ENCODE results near the gene GPC6. TPM values are rescaled to one million over a fixed set of nuclear protein-coding genes. Genes with fewer than 3 reads are reported as not detected.

The GPC6 gene
- polyA plus RNA-seq, 1 donor (not counting 4 experiments of a cell fraction or from before 2014, with no cell fraction given), result 0.42 TPM

DNA sequence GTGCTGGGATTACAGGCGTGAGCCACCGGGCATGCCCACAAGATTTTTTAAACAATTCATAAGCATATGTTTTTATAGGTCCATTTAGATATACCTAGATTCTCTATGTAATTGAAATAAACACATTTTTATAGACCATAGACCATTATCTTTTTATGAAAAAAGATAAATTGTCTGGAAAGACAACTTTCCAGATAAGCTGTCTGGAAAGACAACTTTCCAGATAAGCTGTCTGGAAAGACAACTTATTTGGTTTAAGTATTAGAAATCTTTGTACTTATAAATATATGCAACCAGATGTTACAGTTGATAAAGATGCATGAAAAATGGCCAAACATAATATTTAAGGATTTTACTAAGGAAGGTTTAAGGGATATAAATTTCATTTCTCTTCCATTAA, 538.5 kb downstream of the GPC6 start:
- DNase-seq (ENCODE audit: low read depth, low spot score), result no peak
- Histone ChIP-seq H3K27me3 (ENCODE audit: control insufficient read depth, extremely low read depth, insufficient read depth, low read length) (no peaks in the 10 kb centered on the region), H2AFZ (ENCODE audit: control insufficient read depth, low read length) (no peak overlapping the region), H3K9ac (ENCODE audit: control insufficient read depth, extremely low read depth, insufficient read depth, low read length) (no peak overlapping the region), H3K9me3 (ENCODE audit: control insufficient read depth, low read depth, low read length) (no peaks in the 10 kb centered on the region), H4K20me1 (ENCODE audit: control insufficient read depth, extremely low read depth, insufficient read depth, low read length) (no peaks in the 10 kb centered on the region), H3K79me2 (ENCODE audit: control insufficient read depth, insufficient read depth, low read length) (no peaks in the 10 kb centered on the region), H3K9me1 (ENCODE audit: control insufficient read depth, extremely low read depth, insufficient read depth, low read length) (no peaks in the 10 kb centered on the region), H3K4me2 (ENCODE audit: control insufficient read depth, extremely low read depth, insufficient read depth, low read depth, low read length) (no peak overlapping the region), H3K27ac (ENCODE audit: control insufficient read depth, insufficient read depth, low read length) (no peak overlapping the region), H3K4me1 (ENCODE audit: control insufficient read depth, extremely low read depth, insufficient read depth, low read length) (no peaks in the 10 kb centered on the region), H3K4me3 (ENCODE audit: control insufficient read depth in 2 of 3, extremely low read depth in 1 of 3, insufficient read depth in 2 of 3, low read depth in 1 of 3, low read length in 3 of 3) (no peak overlapping the region), H3K36me3 (ENCODE audit: control insufficient read depth in 2 of 2, extremely low read depth in 1 of 2, insufficient read depth in 2 of 2, low read length in 2 of 2) (no peaks in the 10 kb centered on the region)
- dilution Hi-C loops (cut with MboI; ENCODE audit: extremely low pct_ligation_motif_present, low sequenced_read_pairs), result no loop called here
- FAIRE-seq, result no peak
- TF ChIP-seq EZH2 (IDR thresholded peaks at IDR 0.05; ENCODE audit: low read length), result no peak
- TF ChIP-seq, protein P1, sequence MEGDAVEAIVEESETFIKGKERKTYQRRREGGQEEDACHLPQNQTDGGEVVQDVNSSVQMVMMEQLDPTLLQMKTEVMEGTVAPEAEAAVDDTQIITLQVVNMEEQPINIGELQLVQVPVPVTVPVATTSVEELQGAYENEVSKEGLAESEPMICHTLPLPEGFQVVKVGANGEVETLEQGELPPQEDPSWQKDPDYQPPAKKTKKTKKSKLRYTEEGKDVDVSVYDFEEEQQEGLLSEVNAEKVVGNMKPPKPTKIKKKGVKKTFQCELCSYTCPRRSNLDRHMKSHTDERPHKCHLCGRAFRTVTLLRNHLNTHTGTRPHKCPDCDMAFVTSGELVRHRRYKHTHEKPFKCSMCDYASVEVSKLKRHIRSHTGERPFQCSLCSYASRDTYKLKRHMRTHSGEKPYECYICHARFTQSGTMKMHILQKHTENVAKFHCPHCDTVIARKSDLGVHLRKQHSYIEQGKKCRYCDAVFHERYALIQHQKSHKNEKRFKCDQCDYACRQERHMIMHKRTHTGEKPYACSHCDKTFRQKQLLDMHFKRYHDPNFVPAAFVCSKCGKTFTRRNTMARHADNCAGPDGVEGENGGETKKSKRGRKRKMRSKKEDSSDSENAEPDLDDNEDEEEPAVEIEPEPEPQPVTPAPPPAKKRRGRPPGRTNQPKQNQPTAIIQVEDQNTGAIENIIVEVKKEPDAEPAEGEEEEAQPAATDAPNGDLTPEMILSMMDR (optimal IDR thresholded peaks at IDR 0.05 in 1 of 3, IDR thresholded peaks at IDR 0.05 in 1 of 3, conservative IDR thresholded peaks at IDR 0.05 in 1 of 3; ENCODE audit: extremely low read depth in 1 of 3, insufficient read depth in 2 of 3, low read length in 3 of 3), result no peak

DNA sequence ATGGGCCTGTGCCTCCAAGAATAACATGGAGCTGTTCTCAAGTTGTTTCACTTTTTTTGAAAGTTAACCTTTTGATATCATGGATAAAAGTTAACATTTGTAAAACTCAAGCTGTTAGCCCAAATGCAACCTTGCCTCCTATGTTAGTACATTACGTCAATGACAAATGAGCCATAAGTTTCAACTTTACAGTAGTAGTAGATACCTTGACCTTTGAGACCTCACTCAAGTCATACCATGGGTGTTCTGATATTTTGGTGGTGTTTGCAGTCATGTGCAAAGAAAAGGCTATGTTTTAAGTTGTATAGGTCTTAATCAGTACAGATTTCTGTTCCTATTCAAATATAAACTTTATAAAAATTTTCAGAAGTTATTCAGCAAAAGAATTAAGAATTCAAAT, 539.2 kb downstream of the GPC6 start:
- Histone ChIP-seq H3K4me1 (ENCODE audit: control insufficient read depth, extremely low read depth, insufficient read depth, low read length) (no peaks in the 10 kb centered on the region), H3K79me2 (ENCODE audit: control insufficient read depth, insufficient read depth, low read length) (no peaks in the 10 kb centered on the region), H3K4me2 (ENCODE audit: control insufficient read depth, extremely low read depth, insufficient read depth, low read depth, low read length) (no peak overlapping the region), H3K9me3 (ENCODE audit: control insufficient read depth, low read depth, low read length) (no peaks in the 10 kb centered on the region), H3K27me3 (ENCODE audit: control insufficient read depth, extremely low read depth, insufficient read depth, low read length) (no peaks in the 10 kb centered on the region), H4K20me1 (ENCODE audit: control insufficient read depth, extremely low read depth, insufficient read depth, low read length) (no peaks in the 10 kb centered on the region), H3K4me3 (ENCODE audit: control insufficient read depth in 2 of 3, extremely low read depth in 1 of 3, insufficient read depth in 2 of 3, low read depth in 1 of 3, low read length in 3 of 3) (no peak overlapping the region), H3K27ac (ENCODE audit: control insufficient read depth, insufficient read depth, low read length) (no peak overlapping the region), H3K36me3 (ENCODE audit: control insufficient read depth in 2 of 2, extremely low read depth in 1 of 2, insufficient read depth in 2 of 2, low read length in 2 of 2) (no peaks in the 10 kb centered on the region), H3K9me1 (ENCODE audit: control insufficient read depth, extremely low read depth, insufficient read depth, low read length) (no peaks in the 10 kb centered on the region), H2AFZ (ENCODE audit: control insufficient read depth, low read length) (no peak overlapping the region), H3K9ac (ENCODE audit: control insufficient read depth, extremely low read depth, insufficient read depth, low read length) (no peak overlapping the region)
- no peak for DNase-seq (ENCODE audit: low read depth, low spot score)
- no peak for FAIRE-seq
- TF ChIP-seq, protein P1 (optimal IDR thresholded peaks at IDR 0.05 in 1 of 3, IDR thresholded peaks at IDR 0.05 in 1 of 3, conservative IDR thresholded peaks at IDR 0.05 in 1 of 3; ENCODE audit: extremely low read depth in 1 of 3, insufficient read depth in 2 of 3, low read length in 3 of 3), result no peak
- TF ChIP-seq EZH2 (IDR thresholded peaks at IDR 0.05; ENCODE audit: low read length), result no peak
- dilution Hi-C loops (cut with MboI; ENCODE audit: extremely low pct_ligation_motif_present, low sequenced_read_pairs), result no loop called here

All from keratinocyte (primary cell).